DMS 273 treated with DMSO at 0.1 percent for 48 hours (cell line): Measurements from ENCODE around the gene SEPTIN1.
A peak's percentile ranks its signal among the peaks of the same experiment; 100 is the strongest.

Source experiments
- DNase-seq: peaks from one replicate; lab custom pipeline; 2025; lab: John Stamatoyannopoulos, UW

Gene SEPTIN1

DNA sequence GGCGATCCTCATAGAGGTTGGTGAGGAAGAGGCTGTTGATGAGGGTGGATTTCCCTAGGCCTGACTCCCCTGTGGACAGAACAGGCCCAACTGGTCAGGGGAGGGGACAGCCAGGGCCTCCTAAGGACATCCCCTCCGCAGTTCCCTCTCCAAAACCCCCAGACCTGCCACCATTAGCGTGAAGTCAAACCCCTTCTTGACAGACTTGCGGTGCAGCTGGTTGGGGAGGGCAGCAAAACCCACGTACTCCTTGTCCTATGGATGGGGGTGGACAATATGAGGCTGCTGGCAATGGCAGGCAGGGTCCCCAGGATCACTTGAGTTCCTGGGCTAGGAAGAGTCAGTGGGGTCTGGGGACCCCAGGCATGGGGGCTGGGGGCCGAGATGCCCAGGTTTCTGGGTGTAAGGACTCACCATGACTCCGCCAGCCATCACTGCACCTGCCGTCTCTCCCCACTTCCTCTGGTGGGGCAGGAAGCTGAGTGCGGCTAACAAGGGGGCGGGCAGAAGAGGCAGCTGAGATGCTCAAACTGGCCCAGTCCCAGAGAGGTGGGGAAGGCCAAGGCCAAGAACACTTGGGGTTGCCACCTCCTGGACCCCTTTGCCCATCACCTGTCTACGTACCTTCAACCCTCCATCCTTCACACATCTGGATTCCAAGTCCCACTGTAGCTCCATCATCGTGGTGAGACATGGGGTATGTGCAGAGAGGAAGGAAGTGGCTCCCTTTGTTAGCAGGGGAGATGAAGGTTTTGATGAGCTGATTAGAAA, at the start of gene SEPTIN1:
Gene SEPTIN1, minus strand, starts transcription at position 451 of the 771 bp plus-strand sequence. Its CDS starts 19 bp downstream, at position 432.
- DNase-seq = no peak

DNA sequence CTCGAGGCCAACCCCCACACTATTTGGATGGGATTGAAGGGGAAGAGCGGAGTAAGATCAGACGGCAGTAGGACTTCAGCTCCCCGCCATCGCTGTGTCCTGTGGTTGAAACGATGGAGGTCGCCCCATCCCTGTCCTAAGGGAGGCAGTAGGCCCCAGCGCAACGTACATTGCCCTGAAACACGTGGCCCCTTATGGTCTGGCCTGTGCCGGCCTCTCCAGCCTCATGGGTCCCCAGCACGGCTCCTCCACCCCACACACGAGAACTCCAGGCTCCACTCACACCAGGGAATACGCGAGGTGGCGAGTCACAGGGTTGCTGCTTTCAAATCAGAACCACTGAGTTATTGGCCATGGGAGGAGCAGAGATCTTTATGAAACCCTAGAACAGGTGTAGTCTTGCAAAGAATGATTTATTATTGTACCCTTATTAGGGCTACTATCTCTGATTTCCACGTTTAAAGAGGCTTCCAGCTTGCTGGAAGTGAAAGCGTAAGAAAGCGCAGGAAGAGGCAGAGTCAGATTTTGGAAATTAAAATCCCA, 48.1 kb upstream of the SEPTIN1 start:
- DNase-seq = no peak

DNA sequence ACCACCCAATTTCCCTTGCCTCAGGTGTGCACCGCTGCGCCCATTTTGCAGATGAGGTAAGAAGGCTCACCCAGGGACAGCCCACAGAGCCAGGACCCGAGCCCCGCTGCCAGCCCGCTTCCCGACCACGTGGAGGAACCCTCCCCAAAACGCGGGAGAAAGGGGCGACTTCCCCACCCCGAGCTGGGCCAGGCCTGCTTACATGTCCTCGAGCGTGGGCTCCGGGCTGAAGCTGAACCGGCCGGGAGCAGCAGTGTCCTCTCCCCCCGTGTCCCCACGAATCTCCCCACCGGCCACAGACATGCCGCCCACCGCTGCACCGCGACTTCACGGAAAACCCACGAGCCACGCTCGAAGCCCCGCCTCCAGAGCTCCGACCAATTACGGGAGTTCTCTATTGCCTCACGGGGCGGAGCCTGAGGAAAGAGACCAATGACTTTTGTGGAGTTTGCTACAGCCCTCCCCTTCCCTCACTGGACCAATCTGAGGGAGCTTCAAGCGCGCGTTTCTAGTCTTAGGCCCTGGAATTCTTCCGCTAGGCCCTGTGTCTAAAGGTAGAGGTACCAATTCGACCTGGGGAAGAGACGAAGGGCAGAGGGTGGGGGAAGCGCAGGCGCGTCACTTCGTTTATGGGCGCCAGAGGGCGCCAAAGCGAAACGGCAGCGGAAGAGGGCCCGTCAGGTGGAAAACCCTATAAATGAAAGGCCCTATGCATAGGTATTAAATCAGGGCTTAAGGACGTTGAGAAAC, 47.5 kb upstream of the SEPTIN1 start, which contains the start of gene DCTPP1:
Gene DCTPP1, minus strand, starts transcription at position 353 of the 750 bp plus-strand sequence. Its CDS starts 50 bp downstream, at position 303.
- DNase-seq = peak; percentile 98

DNA sequence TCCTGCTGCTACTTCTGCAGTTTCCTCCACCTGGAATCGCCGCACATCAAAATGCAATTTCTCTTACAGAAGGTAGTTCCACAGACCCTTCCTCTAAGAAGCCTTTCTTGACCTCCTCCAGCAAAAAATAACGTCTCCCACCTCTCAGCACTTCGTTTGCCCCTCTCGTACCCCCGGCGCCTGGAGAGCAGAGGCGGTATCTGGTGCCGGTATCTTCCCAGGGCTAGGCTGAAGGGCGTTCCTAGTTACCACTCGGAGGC, 47.0 kb upstream of the SEPTIN1 start:
- DNase-seq = no peak

GRCh38 chr16:30428055-30428454, 45.7 kb upstream of the SEPTIN1 start:
- DNase-seq = no peak

GRCh38 chr16:30421010-30421409, 38.6 kb upstream of the SEPTIN1 start:
- DNase-seq = no peak

- no peak for DNase-seq
These were observed 36.2 kb upstream of the SEPTIN1 start for GRCh38 chr16:30418350-30419181.

- peak; percentile 75 for DNase-seq
These were observed 35.4 kb upstream of the SEPTIN1 start for GRCh38 chr16:30417529-30418349.

- DNase-seq = no peak
These were observed 34.5 kb upstream of the SEPTIN1 start for GRCh38 chr16:30416624-30417528.

DNA sequence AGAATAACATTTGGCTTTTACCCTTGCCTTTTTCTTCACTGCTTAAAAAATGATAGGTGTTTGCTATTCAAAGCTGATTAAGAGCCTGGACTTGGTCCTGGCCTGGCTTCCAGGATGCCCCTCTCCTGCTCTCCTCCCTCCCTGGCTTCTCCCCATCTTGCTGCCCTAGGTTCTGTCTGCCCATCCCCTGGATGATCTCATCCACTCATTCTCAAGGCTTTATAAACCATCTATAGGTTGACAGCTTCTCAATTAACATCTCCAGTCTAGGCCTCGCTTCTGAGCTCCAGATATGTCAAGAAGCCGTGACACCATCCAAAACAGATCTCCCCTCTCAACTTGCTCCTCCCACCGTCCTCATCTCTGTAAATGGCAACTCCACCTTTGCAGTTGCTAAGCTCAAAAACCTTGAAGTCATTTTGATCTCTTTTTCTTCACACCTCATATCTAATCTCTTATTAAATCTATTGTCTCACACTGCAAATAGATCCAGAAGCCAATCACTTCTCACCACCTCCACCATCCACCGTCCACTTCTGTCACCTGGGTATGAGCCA, 33.8 kb upstream of the SEPTIN1 start:
- no peak for DNase-seq

GRCh38 chr16:30414159-30414558, 31.8 kb upstream of the SEPTIN1 start:
- no peak for DNase-seq

- DNase-seq = no peak
These were observed 30.9 kb upstream of the SEPTIN1 start for GRCh38 chr16:30413112-30413806.

GRCh38 chr16:30409125-30410060, 27.0 kb upstream of the SEPTIN1 start:
- DNase-seq = peak; percentile 76

- no peak for DNase-seq
These were observed 25.6 kb upstream of the SEPTIN1 start for GRCh38 chr16:30407804-30408534.

DNA sequence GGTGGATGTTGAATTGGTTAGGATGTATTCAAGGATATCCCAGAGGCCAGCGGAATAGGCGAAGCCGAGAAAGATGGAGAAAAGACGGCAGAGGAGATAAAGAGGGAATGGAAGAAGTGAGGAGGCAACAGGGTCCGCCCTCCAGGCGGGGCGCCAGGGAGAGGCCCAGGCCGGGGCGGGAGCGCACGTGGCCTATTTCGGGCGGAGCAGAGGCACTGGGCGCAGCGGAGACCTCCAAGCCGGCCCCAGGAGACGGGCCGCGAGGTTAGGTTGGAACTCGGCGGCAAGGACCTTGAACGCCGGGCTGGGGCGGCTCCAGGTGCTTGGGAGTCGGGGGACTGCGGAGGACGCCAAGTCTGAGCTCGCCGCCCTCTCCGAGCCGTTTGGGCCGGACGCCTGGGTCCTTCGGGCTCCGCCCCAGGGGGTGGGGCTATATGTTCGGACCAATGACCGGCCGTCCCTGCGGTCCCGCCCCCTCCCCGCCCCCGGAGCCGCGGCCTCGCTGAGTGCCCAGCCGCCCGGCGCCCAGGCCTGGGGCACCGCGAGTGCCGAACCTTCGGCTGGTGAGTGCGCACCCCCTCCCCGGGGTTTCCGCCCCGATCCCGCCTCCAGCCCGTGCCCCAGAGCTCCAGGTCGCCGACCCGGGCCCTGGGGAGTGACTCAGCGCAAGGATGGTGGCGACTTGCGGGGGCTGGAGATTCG, 24.9 kb upstream of the SEPTIN1 start, which contains the start of gene ZNF771:
Gene ZNF771, plus strand, starts transcription at position 505 of the 702 bp plus-strand sequence. CDS start 448 bp downstream, outside the sequence.
- DNase-seq = peak; percentile 81

- no peak for DNase-seq
These were observed 24.4 kb upstream of the SEPTIN1 start for GRCh38 chr16:30406795-30407101.
